Heart right ventricle (tissue), 16 donors: ENCODE data around the gene PODNL1. TPM values are rescaled to one million over a fixed set of nuclear protein-coding genes. Genes with fewer than 3 reads are reported as not detected.

Experiments
- ATAC-seq, 8 donors: fragments of 200-7000 bp; cut with Tn5 transposase; one replicate each; pipeline ENCODE4 v1.9.1; 2020; ENCODE audit warnings: mild to moderate bottlenecking in 8 of 8, moderate library complexity in 8 of 8, moderate number of reproducible peaks in 1 of 8
- DNase-seq, 2 donors: peaks; one replicate each; pipeline ENCODE4 v3.0.0-alpha.2; 2020
- H3K27ac ChIP-seq, 10 donors: fragments of 200-600 bp; sonication (generic) in 2 of 10; one replicate each; pipeline versions ENCODE4 v1.5.0 to v1.8.0; 2020 to 2022; ENCODE audit warnings: mild to moderate bottlenecking in 3 of 10
- H3K27me3 ChIP-seq, 7 donors: fragments of 200-600 bp; one replicate each; pipeline ENCODE4 v1.8.0; 2021 to 2022; ENCODE audit warnings: mild to moderate bottlenecking in 2 of 7
- H3K36me3 ChIP-seq, 9 donors: fragments of 200-600 bp; sonication (generic) in 1 of 9; one replicate each; pipeline versions ENCODE4 v1.5.0 to v1.8.0; 2020 to 2022; ENCODE audit warnings: mild to moderate bottlenecking in 2 of 9
- H3K4me1 ChIP-seq, 9 donors: fragments of 200-600 bp; sonication (generic) in 1 of 9; one replicate each; pipeline versions ENCODE4 v1.5.0 to v1.8.0; 2020 to 2022; ENCODE audit warnings: mild to moderate bottlenecking in 4 of 9
- H3K4me3 ChIP-seq, 10 donors: fragments of 200-600 bp; sonication (generic) in 2 of 10; one replicate each; pipeline versions ENCODE4 v1.5.0 to v1.8.0; 2020 to 2022; ENCODE audit warnings: mild to moderate bottlenecking in 7 of 10, moderate library complexity in 2 of 10
- H3K9me3 ChIP-seq, 11 donors: fragments of 200-600 bp in 10 of 11; sonication (generic) in 2 of 11; one replicate each; pipeline versions ENCODE4 v1.5.0 to v1.8.0; 2013 to 2022; ENCODE audit warnings: mild to moderate bottlenecking in 2 of 11, control low read depth in 1 of 11, moderate library complexity in 1 of 11
- CTCF ChIP-seq, 9 donors: fragments of 200-600 bp; sonication (generic) in 2 of 9; IDR thresholded peaks; one replicate each; pipeline versions ENCODE4 v1.5.0 to v1.8.0; 2021 to 2022; ENCODE audit warnings: antibody characterized with exemption in 9 of 9, mild to moderate bottlenecking in 5 of 9, moderate library complexity in 1 of 9
- WGBS, 2 donors: extraction: QIAGEN DNeasy Blood & Tissue Kit; methylation state at CpG; one replicate each; pipeline ENCODE4 v1.1.7; 2013; ENCODE audit warnings: inconsistent platforms in 1 of 2; 5-methylcytosine and 5-hydroxymethylcytosine counted together
- intact Hi-C, 10 donors: fragments of 100-400 bp; cut with DNase I; formaldehyde crosslinking; loops; one replicate each; pipeline versions ENCODE4 v1.11.1 to v1.14.2; 2022
- polyA plus RNA-seq, 2 donors: library from polyadenylated mRNA; stranded (reverse); fragments of 200-250 nt; gene quantifications; one replicate each; pipeline ENCODE4 v1.2.3, GENCODE V29; 2013
- total RNA-seq, 10 donors: library from RNA; stranded (reverse); fragmentation: NEBNext Ultra II Directional in 3 of 10; extraction: Animal tissue kit (Norgen Biotek cat#: 25700) in 3 of 10; gene quantifications; one replicate each; pipeline versions ENCODE4 v1.2.1 to v1.2.4, GENCODE V29; 2021 to 2023
- donor health status: Arrhythmogenic right ventricular cardiomyopathy.
- donor health status: ischemic (EF 13 %, LVEDD 7.1; RV severe dilation, severe dysfunction).
- donor health status: healthy with polysubstance abuse.
- donor health status: DM: no; HTN: yes; CAD: no.
- donor health status: DM: no; HTN: no; CAD: no.
- donor health status: ischemic (EF 25% LVEDD 6.9; RV normal size, moderate dysfunction).
- donor health status: ischemic (EF 25% LVEDD 5.7; RV mildly dilated, moderate dysfunction).
- donor health status: healthy.
- donor health status: DM: yes; HTN: yes; CAD: no.
- donor health status: Ischemic cardiomyopathy.
- donor health status: ischemic (EF 35%, LVEDD 5.7; RV mildly dilated, moderate dysfunction).
- donor health status: nonischemic (EF 11% LVEDD 7.7; RV severe dilation, severe dysfunction).
- donor health status: DM: yes; HTN: yes; CAD: no.
- donor health status: PGD.
- donor health status: ischemic (EF 29% LVEDD 5.4; RV normal size, mild dysfunction).
- donor health status: nonischemic (EF 23%, LVEDD 6.1; RV moderate dilation, normal function).

PODNL1 gene
- total and polyA plus RNA-seq, 12 donors: 0.76 to 6.2 (median 1.8) TPM

- WGBS, 2 donors: 81 to 83% methylated on average over 5 of the region's 5 CpGs
- no peak overlapping the region for H3K4me3 ChIP-seq
- no peak for DNase-seq
- intact Hi-C loops: loop anchor here in 7 of 10 donors (5.0 to 10.0 kb wide), 11 partner anchors 70 to 465 kb away; partner anchors contain the start of genes ASF1B (in 2 of the 7), DCAF15 (in 2 of the 7), IL27RA (in 2 of the 7) and MISP3 (in 1 of the 7)
- H3K27ac ChIP-seq: peak overlapping the region in 5 of 10 donors; percentile 58 to 87 (median 82)
- no peaks in the 10 kb centered on the region for H3K36me3 ChIP-seq
- no peak for ATAC-seq
- TF ChIP-seq CTCF (IDR thresholded peaks at IDR 0.05): no peak
- no peaks in the 10 kb centered on the region for H3K27me3 ChIP-seq
- H3K4me1 ChIP-seq: peaks cover 0 to 36% (median 28%) of the 10 kb centered on the region in 9 donors
- no peaks in the 10 kb centered on the region for H3K9me3 ChIP-seq
These were observed 55.8 kb downstream of the PODNL1 start for GRCh38 chr19:13882419-13882795.

GRCh38 chr19:13881692-13882418, 56.4 kb downstream of the PODNL1 start:
- no peak for TF ChIP-seq CTCF (IDR thresholded peaks at IDR 0.05)
- H3K27ac ChIP-seq: peak overlapping the region in 7 of 10 donors; percentile 31 to 87 (median 73)
- ATAC-seq (no peak), DNase-seq (peak in 1 of 2 donors; percentile 44)
- no peaks in the 10 kb centered on the region for H3K36me3 ChIP-seq
- 54 to 67% methylated on average over 17 of the region's 17 CpGs for WGBS, 2 donors
- no peaks in the 10 kb centered on the region for H3K9me3 ChIP-seq
- intact Hi-C loops: loop anchor here (2.0 to 10.0 kb wide), 15 partner anchors 70 to 465 kb away; partner anchors contain the start of genes DCAF15 (in 3 of the 10), ASF1B (in 2 of the 10), IL27RA (in 2 of the 10) and MISP3 (in 2 of the 10)
- peaks cover 0 to 36% (median 28%) of the 10 kb centered on the region in 9 donors for H3K4me1 ChIP-seq
- H3K4me3 ChIP-seq: no peak overlapping the region
- H3K27me3 ChIP-seq: no peaks in the 10 kb centered on the region

GRCh38 chr19:13881251-13881691, 56.9 kb downstream of the PODNL1 start:
- WGBS, 2 donors: 48 to 60% methylated on average over 12 of the region's 12 CpGs
- DNase-seq (no peak), ATAC-seq (peak in 1 of 8 donors; percentile 15)
- Histone ChIP-seq H3K4me1 (peaks cover 0 to 36% (median 28%) of the 10 kb centered on the region in 9 donors), H3K27ac (peak overlapping the region in 7 of 10 donors; percentile 31 to 87 (median 73)), H3K4me3 (no peak overlapping the region), H3K36me3 (no peaks in the 10 kb centered on the region), H3K9me3 (no peaks in the 10 kb centered on the region), H3K27me3 (no peaks in the 10 kb centered on the region)
- intact Hi-C loops: loop anchor here (2.0 to 10.0 kb wide), 15 partner anchors 71 to 466 kb away; partner anchors contain the start of genes DCAF15 (in 3 of the 10), ASF1B (in 2 of the 10), IL27RA (in 2 of the 10) and MISP3 (in 2 of the 10)
- TF ChIP-seq CTCF (IDR thresholded peaks at IDR 0.05): no peak

Other genes with a start within 250 kb of the PODNL1 start
- gene MRI1, start 173.9 kb downstream of the PODNL1 start, total RNA-seq: 10 to 100 TPM in 9 of 10 donors, 1 to 10 TPM in 1; 9.9 to 18.7 (median 13.0) TPM
- 10 to 100 TPM; 12.5 to 17.0 TPM for gene MRI1, start 173.9 kb downstream of the PODNL1 start, polyA plus RNA-seq
- gene C19orf53, start 164.0 kb downstream of the PODNL1 start, total RNA-seq: 100 to 1,000 TPM in 2 of 10 donors, 10 to 100 TPM in 8; 80.5 to 101 (median 90.3) TPM
- gene C19orf53, start 164.0 kb downstream of the PODNL1 start, polyA plus RNA-seq: 100 to 1,000 TPM; 231 to 389 TPM
- 1 to 10 TPM; 2.1 to 7.1 (median 3.0) TPM for gene ZSWIM4, start 143.0 kb downstream of the PODNL1 start, total RNA-seq
- 1 to 10 TPM; 1.2 to 1.5 TPM for gene ZSWIM4, start 143.0 kb downstream of the PODNL1 start, polyA plus RNA-seq
- gene NANOS3, start 61.3 kb downstream of the PODNL1 start, total RNA-seq: 1 to 10 TPM in 3 of 10 donors, under 1 TPM in 3, not detected in 4; 0.37 to 1.5 (median 0.98) TPM
- 1 to 10 TPM in 1 of 2 donors, under 1 TPM in 1; 0.41 to 2.9 TPM for gene NANOS3, start 61.3 kb downstream of the PODNL1 start, polyA plus RNA-seq
- under 1 TPM in 8 of 10 donors, not detected in 2; 0.19 to 0.88 (median 0.63) TPM for gene BRME1, start 32.3 kb downstream of the PODNL1 start, total RNA-seq
- 1 to 10 TPM in 1 of 2 donors, under 1 TPM in 1; 0.38 to 2.0 TPM for gene BRME1, start 32.3 kb downstream of the PODNL1 start, polyA plus RNA-seq
- gene CC2D1A, start 32.2 kb downstream of the PODNL1 start, total RNA-seq: 10 to 100 TPM; 13.2 to 30.2 (median 19.0) TPM
- gene CC2D1A, start 32.2 kb downstream of the PODNL1 start, polyA plus RNA-seq: 10 to 100 TPM; 16.5 to 49.8 TPM
- gene DCAF15, start 14.1 kb upstream of the PODNL1 start, total RNA-seq: 10 to 100 TPM; 15.5 to 21.2 (median 17.8) TPM
- gene DCAF15, start 14.1 kb upstream of the PODNL1 start, polyA plus RNA-seq: 10 to 100 TPM; 26.8 to 50.0 TPM
- gene RFX1, start 67.9 kb upstream of the PODNL1 start, total RNA-seq: 10 to 100 TPM; 10.4 to 15.8 (median 12.0) TPM
- gene RFX1, start 67.9 kb upstream of the PODNL1 start, polyA plus RNA-seq: 1 to 10 TPM; 2.7 to 5.9 TPM
- not detected for gene RLN3, start 89.7 kb upstream of the PODNL1 start, total RNA-seq
- not detected for gene RLN3, start 89.7 kb upstream of the PODNL1 start, polyA plus RNA-seq
- gene IL27RA, start 93.3 kb upstream of the PODNL1 start, total RNA-seq: 1 to 10 TPM; 2.4 to 7.6 (median 3.4) TPM
- 1 to 10 TPM; 4.6 to 5.9 TPM for gene IL27RA, start 93.3 kb upstream of the PODNL1 start, polyA plus RNA-seq
- gene PALM3, start 123.7 kb upstream of the PODNL1 start, total RNA-seq: under 1 TPM in 5 of 10 donors, not detected in 5; 0.14 to 0.94 (median 0.38) TPM
- gene PALM3, start 123.7 kb upstream of the PODNL1 start, polyA plus RNA-seq: under 1 TPM in 1 of 2 donors, not detected in 1; 0.14 TPM
- gene MISP3, start 134.4 kb upstream of the PODNL1 start, total RNA-seq: 10 to 100 TPM in 1 of 10 donors, 1 to 10 TPM in 9; 3.1 to 10.3 (median 5.9) TPM
- gene MISP3, start 134.4 kb upstream of the PODNL1 start, polyA plus RNA-seq: 10 to 100 TPM in 1 of 2 donors, 1 to 10 TPM in 1; 5.7 to 12.4 TPM
- not detected for gene C19orf67, start 147.4 kb upstream of the PODNL1 start, total RNA-seq
- gene C19orf67, start 147.4 kb upstream of the PODNL1 start, polyA plus RNA-seq: not detected
- gene SAMD1, start 152.3 kb upstream of the PODNL1 start, total RNA-seq: 10 to 100 TPM; 26.7 to 53.0 (median 33.7) TPM
- gene SAMD1, start 152.3 kb upstream of the PODNL1 start, polyA plus RNA-seq: 10 to 100 TPM; 34.4 to 55.3 TPM
- 100 to 1,000 TPM; 473 to 691 (median 518) TPM for gene PRKACA, start 179.3 kb upstream of the PODNL1 start, total RNA-seq
- gene PRKACA, start 179.3 kb upstream of the PODNL1 start, polyA plus RNA-seq: 100 to 1,000 TPM; 196 to 214 TPM
- gene ASF1B, start 198.2 kb upstream of the PODNL1 start, total RNA-seq: 1 to 10 TPM in 3 of 10 donors, under 1 TPM in 7; 0.17 to 5.6 (median 0.63) TPM
- gene ASF1B, start 198.2 kb upstream of the PODNL1 start, polyA plus RNA-seq: under 1 TPM; 0.59 to 0.90 TPM